D721Med (cell line): Measurements from ENCODE around the gene HTD2.
"Not testable (repeated sequence)": the region's sequence is repeated elsewhere in the genome, so short reads cannot be mapped to it uniquely, and the experiment has no call there.

Experiments used
- DNase-seq: peaks from one replicate; pipeline ENCODE4 v3.0.0; 2011; ENCODE audit warnings: low spot score; ENCODE audit not compliant: insufficient read length
- FAIRE-seq: peaks from 2 replicates; lab custom pipeline; 2011; peaks lifted over from hg19 to GRCh38; lab: Jason Lieb, UNC
- CTCF ChIP-seq: IDR thresholded peaks from 2 replicates; pipeline ENCODE4 v1.5.1; 2012; ENCODE audit warnings: mild to moderate bottlenecking, control low read depth; ENCODE audit not compliant: insufficient read depth; ENCODE audit errors: missing control alignments

The HTD2 gene

GRCh38 chr3:58334013-58334321 lies 27.6 kb downstream of the HTD2 start:
- DNase-seq, result no peak
- FAIRE-seq, result no peak
- TF ChIP-seq CTCF, result no peak

- FAIRE-seq (no peak), DNase-seq (no peak)
- TF ChIP-seq CTCF, result no peak
These were observed 28.2 kb downstream of the HTD2 start for GRCh38 chr3:58334506-58334884.

GRCh38 chr3:58335652-58335947 lies 29.3 kb downstream of the HTD2 start:
- FAIRE-seq, result no peak
- no peak for TF ChIP-seq CTCF
- DNase-seq, result no peak

GRCh38 chr3:58336135-58336882 lies 30.0 kb downstream of the HTD2 start:
- no peak for FAIRE-seq
- DNase-seq, result no peak
- no peak for TF ChIP-seq CTCF

- TF ChIP-seq CTCF, result no peak
- DNase-seq (no peak), FAIRE-seq (no peak)
These were observed 30.9 kb downstream of the HTD2 start for GRCh38 chr3:58337190-58337589.

- FAIRE-seq, DNase-seq: not testable (repeated sequence)
These were observed 32.8 kb downstream of the HTD2 start for GRCh38 chr3:58339146-58339545.

GRCh38 chr3:58340594-58341244 lies 34.4 kb downstream of the HTD2 start:
- FAIRE-seq, result no peak
- TF ChIP-seq CTCF, result no peak
- DNase-seq, result no peak
